SKM-1 (cell line): ENCODE measurements around the gene KIAA0586.
A peak's percentile ranks its signal among the peaks of the same experiment; 100 is the strongest.
"Not testable (repeated sequence)": the region's sequence is repeated elsewhere in the genome, so short reads cannot be mapped to it uniquely, and the experiment has no call there.

Experiments used
- DNase-seq: peaks from one replicate; lab custom pipeline; 2025; ENCODE audit not compliant: unreplicated experiment; lab: John Stamatoyannopoulos, UW

Gene KIAA0586

GRCh38 chr14:58427281-58428117 is at the start of gene KIAA0586, which contains the start of gene TIMM9:
KIAA0586 (plus strand) TSS chr14:58427719; CDS start chr14:58428265, 546 bp downstream.
TIMM9 (minus strand) TSS chr14:58427531; CDS start chr14:58411945, 15,586 bp downstream.
- DNase-seq = peak; percentile 71

- no peak for DNase-seq
Measured at GRCh38 chr14:58390830-58391229, 36.7 kb upstream of the KIAA0586 start.

GRCh38 chr14:58395562-58395811 is 32.0 kb upstream of the KIAA0586 start:
- no peak for DNase-seq

- peak; percentile 30 for DNase-seq
Measured at GRCh38 chr14:58395812-58396788, 31.4 kb upstream of the KIAA0586 start, which contains the start of gene TOMM20L. TOMM20L (plus strand) TSS chr14:58395930; CDS start chr14:58395958, 28 bp downstream.

GRCh38 chr14:58397156-58397555 is 30.4 kb upstream of the KIAA0586 start:
- DNase-seq = no peak

- DNase-seq = no peak
Measured at GRCh38 chr14:58398495-58398894, 29.0 kb upstream of the KIAA0586 start.

- DNase-seq = no peak
Measured at GRCh38 chr14:58398895-58399294, 28.6 kb upstream of the KIAA0586 start.

GRCh38 chr14:58401587-58401986 is 25.9 kb upstream of the KIAA0586 start:
- DNase-seq = no peak

- no peak for DNase-seq
Measured at GRCh38 chr14:58408681-58409215, 18.8 kb upstream of the KIAA0586 start.

- DNase-seq = no peak
Measured at GRCh38 chr14:58414845-58415244, 12.7 kb upstream of the KIAA0586 start.

- no peak for DNase-seq
Measured at GRCh38 chr14:58415636-58416547, 11.6 kb upstream of the KIAA0586 start.

GRCh38 chr14:58416934-58417333 is 10.6 kb upstream of the KIAA0586 start:
- DNase-seq = not testable (repeated sequence)

GRCh38 chr14:58426670-58427280 is 744 bp upstream of the KIAA0586 start:
- DNase-seq = no peak

- peak; percentile 2 for DNase-seq
Measured at GRCh38 chr14:58428118-58428683, 682 bp downstream of the KIAA0586 start.

- DNase-seq = no peak
Measured at GRCh38 chr14:58430156-58430555, 2.6 kb downstream of the KIAA0586 start.

GRCh38 chr14:58439476-58439875 is 12.0 kb downstream of the KIAA0586 start:
- no peak for DNase-seq

GRCh38 chr14:58444627-58445026 is 17.1 kb downstream of the KIAA0586 start:
- no peak for DNase-seq

- no peak for DNase-seq
Measured at GRCh38 chr14:58455593-58456265, 28.2 kb downstream of the KIAA0586 start.

GRCh38 chr14:58460772-58461171 is 33.3 kb downstream of the KIAA0586 start:
- DNase-seq = no peak
